Measurements from ENCODE around the gene TNPO3.
"Not testable (repeated sequence)": the region's sequence is repeated elsewhere in the genome, so short reads cannot be mapped to it uniquely, and the experiment has no call there.

TNPO3 gene

DNA sequence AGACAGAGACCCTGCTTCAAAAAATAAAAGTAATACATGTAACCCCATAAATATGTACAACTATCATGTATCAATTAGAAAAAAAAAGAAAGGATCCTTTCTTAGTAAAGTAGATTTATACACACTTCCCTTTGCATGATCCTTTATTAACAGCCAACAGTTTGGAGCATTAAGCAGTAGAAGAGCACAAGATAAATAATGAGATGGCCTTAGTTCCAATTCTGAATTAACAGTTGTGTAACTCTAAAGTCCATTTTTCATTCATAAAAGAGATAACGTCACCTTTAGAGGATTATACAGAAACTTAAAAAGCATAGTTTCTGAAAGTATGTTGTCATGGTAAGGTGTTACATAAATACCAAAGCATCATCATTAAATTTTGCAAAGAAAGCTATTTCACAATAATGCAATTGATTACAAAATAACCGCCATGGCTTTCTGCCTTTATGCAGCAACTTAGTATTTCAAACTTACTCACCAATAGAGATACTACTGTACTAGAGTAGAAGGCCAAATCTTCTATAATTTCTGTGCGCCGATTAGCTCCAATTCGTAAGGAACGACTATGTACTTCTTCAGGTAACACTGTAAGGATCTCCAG, 40.3 kb downstream of the TNPO3 start:
- DNase-seq (ENCODE audit: low read depth): no peak

- DNase-seq (ENCODE audit: low read depth): no peak
These were observed 41.7 kb downstream of the TNPO3 start for GRCh38 chr7:129013048-129013724.

GRCh38 chr7:129012641-129013040, 42.3 kb downstream of the TNPO3 start:
- no peak for DNase-seq (ENCODE audit: low read depth)

- no peak for DNase-seq (ENCODE audit: low read depth)
These were observed 44.8 kb downstream of the TNPO3 start for GRCh38 chr7:129010075-129010474.

- no peak for DNase-seq (ENCODE audit: low read depth)
These were observed 45.5 kb downstream of the TNPO3 start for GRCh38 chr7:129009437-129009836.

- DNase-seq (ENCODE audit: low read depth): no peak
These were observed 46.1 kb downstream of the TNPO3 start for GRCh38 chr7:129008645-129009414.

GRCh38 chr7:129007572-129007971, 47.3 kb downstream of the TNPO3 start:
- DNase-seq (ENCODE audit: low read depth): no peak

DNA sequence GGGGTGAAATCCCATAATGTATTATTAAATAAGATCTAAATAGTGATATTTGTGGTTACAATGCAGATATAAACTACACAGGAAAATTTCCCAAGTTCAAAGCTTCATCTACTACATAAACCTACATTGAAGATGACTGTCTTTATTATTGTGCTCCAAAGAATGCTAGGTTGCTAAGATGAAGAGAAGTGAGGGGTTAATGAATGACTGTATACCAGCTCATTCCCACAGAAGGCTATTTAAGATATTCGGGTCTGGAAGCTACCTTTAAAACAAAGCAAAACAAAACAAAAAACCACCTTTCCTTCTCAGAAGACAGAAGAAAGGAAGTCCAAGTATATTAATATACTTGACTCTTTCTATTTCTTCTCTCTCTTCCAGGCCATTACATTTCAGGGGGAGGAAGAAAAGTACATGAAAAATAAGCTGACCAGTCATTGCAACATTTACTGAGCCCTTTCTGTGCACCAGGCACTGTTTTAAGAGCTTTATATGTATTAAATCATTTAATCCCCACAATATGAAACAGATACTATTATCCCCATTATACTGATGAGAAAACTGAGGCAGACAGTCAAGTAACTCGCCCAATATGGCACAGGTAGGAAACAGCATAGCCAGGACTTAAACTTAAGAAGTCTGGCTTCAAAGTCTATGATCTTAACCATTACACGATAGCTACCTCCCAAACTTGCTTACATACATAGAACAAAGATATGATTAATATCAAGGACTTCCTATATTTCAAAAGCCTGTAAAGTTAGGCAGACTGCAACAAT, 48.1 kb downstream of the TNPO3 start:
- DNase-seq (ENCODE audit: low read depth): no peak

DNA sequence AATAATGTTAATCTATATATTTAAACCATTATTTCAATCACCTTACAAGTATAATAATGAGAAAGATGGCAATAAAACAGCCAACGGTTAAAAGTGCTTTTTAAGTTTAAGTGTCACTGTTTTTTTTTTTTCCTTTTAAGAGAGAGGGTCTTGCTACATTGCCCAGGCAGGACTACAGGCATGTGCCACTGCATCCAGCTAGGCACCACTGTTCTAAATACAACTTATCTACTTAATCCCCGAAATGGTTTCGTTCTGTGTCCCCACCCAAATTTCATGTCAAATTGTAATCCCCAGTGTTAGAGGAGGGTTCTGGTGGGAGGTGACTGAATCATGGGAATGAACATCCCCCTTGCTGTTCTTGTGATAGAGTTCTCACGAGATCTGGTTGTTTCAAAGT, 49.7 kb downstream of the TNPO3 start:
- DNase-seq (ENCODE audit: low read depth): no peak

GRCh38 chr7:128997181-128997580, 57.7 kb downstream of the TNPO3 start:
- no peak for DNase-seq (ENCODE audit: low read depth)

DNA sequence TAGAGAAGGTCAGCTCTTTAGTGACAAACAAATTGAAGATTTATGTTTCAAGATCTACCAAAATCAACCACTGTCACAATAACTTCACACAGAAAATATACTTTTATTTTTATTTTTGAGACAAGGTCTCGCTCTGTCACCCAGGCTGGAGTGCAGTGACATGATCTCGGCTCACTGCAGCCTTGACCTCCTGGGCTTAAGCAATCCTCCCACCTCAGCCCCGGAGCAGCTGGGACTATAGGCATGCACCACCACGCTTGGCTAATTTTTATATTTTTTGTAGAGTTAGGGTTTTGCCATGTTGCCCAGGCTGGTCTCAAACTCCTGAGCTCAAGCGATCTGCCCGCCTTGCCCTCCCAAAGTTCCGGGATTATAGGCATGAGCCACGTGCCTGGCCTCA, 60.4 kb downstream of the TNPO3 start:
- not testable (repeated sequence) for DNase-seq (ENCODE audit: low read depth)

GRCh38 chr7:128993419-128993818, 61.5 kb downstream of the TNPO3 start:
- no peak for DNase-seq (ENCODE audit: low read depth)

DNA sequence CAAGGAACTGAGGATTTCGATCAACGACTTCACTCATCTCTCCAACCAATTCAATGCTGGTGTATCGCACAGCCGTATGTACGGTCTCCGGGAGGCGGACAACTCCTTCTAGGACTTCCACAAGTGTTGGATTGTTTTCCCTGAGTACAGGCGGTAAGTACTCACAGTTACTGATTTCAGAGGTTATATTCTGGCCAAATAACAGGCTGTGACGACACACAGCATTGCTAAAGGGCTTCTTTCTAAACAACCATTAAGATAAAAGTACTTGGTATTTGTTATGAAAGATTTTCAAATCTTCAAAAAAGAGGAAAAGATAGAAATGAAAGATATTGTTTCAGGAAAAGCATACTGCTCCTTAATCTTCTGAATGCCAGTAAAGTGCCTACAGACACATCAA, 65.0 kb downstream of the TNPO3 start:
- DNase-seq (ENCODE audit: low read depth): no peak

GRCh38 chr7:128988372-128988771, 66.5 kb downstream of the TNPO3 start:
- DNase-seq (ENCODE audit: low read depth): no peak

- DNase-seq (ENCODE audit: low read depth): no peak
These were observed 68.3 kb downstream of the TNPO3 start for GRCh38 chr7:128986609-128987008.

DNA sequence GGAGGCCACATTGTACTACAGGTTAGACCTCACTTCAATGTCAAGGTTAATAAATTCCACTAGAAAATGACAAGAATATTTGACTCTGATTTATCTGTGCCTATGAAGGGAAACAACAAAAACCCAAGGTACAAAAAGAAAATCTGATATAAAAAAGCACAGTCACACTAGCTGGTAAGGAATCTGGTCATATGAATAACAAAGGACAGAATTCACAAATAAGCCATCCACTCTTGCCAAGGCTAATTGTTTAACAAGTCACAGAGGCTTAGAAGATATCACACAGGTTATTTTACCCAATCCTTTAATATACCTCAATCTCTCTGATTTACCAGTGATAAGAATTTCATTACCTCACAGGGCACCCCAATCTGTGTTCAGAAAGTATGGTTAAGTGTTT, 69.3 kb downstream of the TNPO3 start:
- no peak for DNase-seq (ENCODE audit: low read depth)

DNA sequence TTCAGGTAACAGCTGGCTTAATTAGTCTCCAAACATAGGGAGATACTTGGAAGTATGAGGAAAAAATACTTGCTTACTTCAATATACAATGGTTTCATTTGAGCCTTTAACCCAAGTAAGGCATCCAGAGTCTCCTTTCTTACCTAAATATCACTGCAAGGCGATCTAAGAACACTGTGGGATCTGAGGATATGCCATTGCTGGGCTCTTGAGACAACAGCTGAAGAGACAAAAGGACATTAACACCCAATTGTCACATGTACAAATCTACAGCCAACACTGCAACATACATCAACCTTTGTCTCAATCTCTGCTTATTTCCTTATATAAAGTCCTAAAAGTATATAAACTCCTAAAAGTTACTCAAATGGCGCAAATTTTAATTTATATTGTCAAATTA, 72.8 kb downstream of the TNPO3 start:
- no peak for DNase-seq (ENCODE audit: low read depth)

DNA sequence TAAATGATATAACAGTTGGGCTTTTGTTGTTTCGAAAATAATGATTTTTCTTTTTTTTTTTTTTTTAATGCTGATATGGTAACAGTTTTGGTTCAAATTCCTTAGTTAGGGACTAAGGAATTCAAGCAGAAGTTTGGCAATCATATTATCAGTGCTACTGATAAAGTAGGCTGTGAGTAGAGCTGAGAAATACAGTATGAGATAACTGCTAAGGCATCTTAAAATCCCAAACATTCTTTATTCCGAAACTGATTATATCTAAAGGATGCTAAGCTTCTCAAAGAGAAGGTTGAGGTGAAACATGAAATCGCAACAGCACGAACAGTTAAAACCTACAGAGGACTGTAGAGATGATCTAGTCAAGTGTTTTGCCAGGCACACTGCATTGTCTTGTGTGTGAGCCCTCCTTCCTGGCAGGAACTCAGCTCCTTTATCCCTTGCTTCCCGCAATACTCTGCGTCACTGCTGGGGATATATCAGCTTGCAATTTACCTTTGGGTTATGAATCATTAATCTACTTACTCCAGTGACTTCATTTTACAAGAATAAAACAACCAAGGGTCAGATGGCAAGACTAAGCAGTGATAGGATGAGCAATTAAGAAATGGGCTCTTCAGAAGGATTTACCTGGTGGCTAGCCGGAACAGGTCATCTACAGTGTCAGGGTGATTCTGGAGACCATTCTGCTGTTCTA, 80.5 kb downstream of the TNPO3 start:
- DNase-seq (ENCODE audit: low read depth): no peak

GRCh38 chr7:128968624-128969023, 86.3 kb downstream of the TNPO3 start:
- DNase-seq (ENCODE audit: low read depth): no peak

GRCh38 chr7:128963327-128963757, 91.6 kb downstream of the TNPO3 start:
- no peak for DNase-seq (ENCODE audit: low read depth)

GRCh38 chr7:128962899-128963298, 92.0 kb downstream of the TNPO3 start:
- no peak for DNase-seq (ENCODE audit: low read depth)

Data from CMK (cell line).